DND-41 (cell line): ENCODE measurements around the gene TRAPPC10.

Experiments
- ATAC-seq: fragments of 200-7000 bp; cut with Tn5 transposase; 3 replicates; pipeline ENCODE4 v1.9.1; 2021; ENCODE audit warnings: low read depth; ENCODE audit not compliant: insufficient read depth
- DNase-seq: peaks from one replicate; pipeline ENCODE4 v3.0.0-alpha.2; 2020
- H2AFZ ChIP-seq: 2 replicates; pipeline ENCODE4 v1.6.0; 2012; ENCODE audit warnings: low read depth, low read length
- H3K27ac ChIP-seq: 2 replicates; pipeline ENCODE4 v1.5.1; 2012; ENCODE audit warnings: low read length, inconsistent platforms
- H3K27me3 ChIP-seq: fragments of 200-600 bp; sonication (generic); 2 replicates; pipeline ENCODE4 v1.6.0; 2012; ENCODE audit warnings: low read length, mild to moderate bottlenecking, inconsistent platforms; ENCODE audit not compliant: insufficient read depth, poor library complexity
- H3K36me3 ChIP-seq: 2 replicates; pipeline ENCODE4 v1.5.1; 2012; ENCODE audit warnings: low read length, inconsistent platforms; ENCODE audit not compliant: insufficient read depth
- H3K4me1 ChIP-seq: 2 replicates; pipeline ENCODE4 v1.5.1; 2012; ENCODE audit warnings: mild to moderate bottlenecking, low read length; ENCODE audit not compliant: insufficient read depth
- H3K4me2 ChIP-seq: 2 replicates; pipeline ENCODE4 v1.6.0; 2012; ENCODE audit warnings: mild to moderate bottlenecking, moderate library complexity, low read length, inconsistent platforms; ENCODE audit not compliant: insufficient read depth
- H3K4me3 ChIP-seq, 2 experiments: fragments of 200-600 bp in 1 of 2; shearing (Covaris generic) in 1 of 2; 2 replicates each; pipeline ENCODE4 v1.5.1; 2012 to 2016; ENCODE audit warnings: inconsistent platforms in 2 of 2, low read length in 2 of 2, mild to moderate bottlenecking in 2 of 2, low read depth in 1 of 2, moderate library complexity in 1 of 2
- H3K79me2 ChIP-seq: 2 replicates; pipeline ENCODE4 v1.6.0; 2012; ENCODE audit warnings: low read length, inconsistent platforms; ENCODE audit not compliant: insufficient read depth
- H3K9ac ChIP-seq: 2 replicates; pipeline ENCODE4 v1.6.0; 2012; ENCODE audit warnings: low read depth, mild to moderate bottlenecking, inconsistent platforms, low read length, moderate library complexity
- H3K9me3 ChIP-seq: 2 replicates; pipeline ENCODE4 v1.5.1; 2012; ENCODE audit warnings: low read length, moderate library complexity, mild to moderate bottlenecking, inconsistent platforms; ENCODE audit not compliant: insufficient read depth, severe bottlenecking
- H4K20me1 ChIP-seq: 2 replicates; pipeline ENCODE4 v1.6.0; 2012; ENCODE audit warnings: low read length; ENCODE audit not compliant: insufficient read depth
- EZH2 ChIP-seq: IDR thresholded peaks from 3 replicates; pipeline ENCODE4 v1.6.1; 2012; ENCODE audit warnings: borderline replicate concordance, low read depth, mild to moderate bottlenecking, moderate library complexity, low read length, inconsistent platforms; ENCODE audit not compliant: severe bottlenecking
- TF ChIP-seq, protein P1 (sequence below): IDR thresholded peaks from 2 replicates; pipeline ENCODE4 v1.5.1; 2012; ENCODE audit warnings: borderline replicate concordance, low read length, moderate library complexity, mild to moderate bottlenecking; ENCODE audit not compliant: poor library complexity, severe bottlenecking; ENCODE audit errors: extremely low read depth

Gene TRAPPC10

DNA sequence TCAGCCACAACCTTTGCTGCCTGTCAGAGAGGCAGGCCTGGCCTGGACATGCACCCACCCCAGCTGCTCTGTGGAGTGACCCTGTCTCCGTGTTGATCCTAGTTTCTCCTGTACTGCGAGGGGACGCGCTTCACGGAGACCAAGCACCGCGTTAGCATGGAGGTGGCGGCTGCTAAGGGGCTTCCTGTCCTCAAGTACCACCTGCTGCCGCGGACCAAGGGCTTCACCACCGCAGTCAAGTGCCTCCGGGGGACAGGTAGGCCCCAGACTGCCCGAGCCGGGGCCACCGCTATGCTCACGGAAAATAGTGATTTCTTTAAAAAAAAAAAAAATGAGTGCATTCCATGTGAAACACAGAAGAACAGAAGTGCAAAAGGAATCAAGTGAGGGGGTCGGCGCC, 41.6 kb upstream of the TRAPPC10 start:
- no peaks in the 10 kb centered on the region for H3K4me1 ChIP-seq
- H3K79me2 ChIP-seq = no peaks in the 10 kb centered on the region
- no peak overlapping the region for H2AFZ ChIP-seq
- no peak overlapping the region for H3K27ac ChIP-seq
- no peaks in the 10 kb centered on the region for H3K27me3 ChIP-seq
- H3K9me3 ChIP-seq = no peaks in the 10 kb centered on the region
- ATAC-seq = no peak
- H3K4me2 ChIP-seq = no peak overlapping the region
- no peak for DNase-seq
- no peak overlapping the region for H3K9ac ChIP-seq
- no peak overlapping the region for H3K4me3 ChIP-seq
- peaks cover 75% of the 10 kb centered on the region for H3K36me3 ChIP-seq
- H4K20me1 ChIP-seq = peaks cover 26% of the 10 kb centered on the region
- TF ChIP-seq EZH2 = no peak
- TF ChIP-seq, protein P1, sequence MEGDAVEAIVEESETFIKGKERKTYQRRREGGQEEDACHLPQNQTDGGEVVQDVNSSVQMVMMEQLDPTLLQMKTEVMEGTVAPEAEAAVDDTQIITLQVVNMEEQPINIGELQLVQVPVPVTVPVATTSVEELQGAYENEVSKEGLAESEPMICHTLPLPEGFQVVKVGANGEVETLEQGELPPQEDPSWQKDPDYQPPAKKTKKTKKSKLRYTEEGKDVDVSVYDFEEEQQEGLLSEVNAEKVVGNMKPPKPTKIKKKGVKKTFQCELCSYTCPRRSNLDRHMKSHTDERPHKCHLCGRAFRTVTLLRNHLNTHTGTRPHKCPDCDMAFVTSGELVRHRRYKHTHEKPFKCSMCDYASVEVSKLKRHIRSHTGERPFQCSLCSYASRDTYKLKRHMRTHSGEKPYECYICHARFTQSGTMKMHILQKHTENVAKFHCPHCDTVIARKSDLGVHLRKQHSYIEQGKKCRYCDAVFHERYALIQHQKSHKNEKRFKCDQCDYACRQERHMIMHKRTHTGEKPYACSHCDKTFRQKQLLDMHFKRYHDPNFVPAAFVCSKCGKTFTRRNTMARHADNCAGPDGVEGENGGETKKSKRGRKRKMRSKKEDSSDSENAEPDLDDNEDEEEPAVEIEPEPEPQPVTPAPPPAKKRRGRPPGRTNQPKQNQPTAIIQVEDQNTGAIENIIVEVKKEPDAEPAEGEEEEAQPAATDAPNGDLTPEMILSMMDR = no peak

DNA sequence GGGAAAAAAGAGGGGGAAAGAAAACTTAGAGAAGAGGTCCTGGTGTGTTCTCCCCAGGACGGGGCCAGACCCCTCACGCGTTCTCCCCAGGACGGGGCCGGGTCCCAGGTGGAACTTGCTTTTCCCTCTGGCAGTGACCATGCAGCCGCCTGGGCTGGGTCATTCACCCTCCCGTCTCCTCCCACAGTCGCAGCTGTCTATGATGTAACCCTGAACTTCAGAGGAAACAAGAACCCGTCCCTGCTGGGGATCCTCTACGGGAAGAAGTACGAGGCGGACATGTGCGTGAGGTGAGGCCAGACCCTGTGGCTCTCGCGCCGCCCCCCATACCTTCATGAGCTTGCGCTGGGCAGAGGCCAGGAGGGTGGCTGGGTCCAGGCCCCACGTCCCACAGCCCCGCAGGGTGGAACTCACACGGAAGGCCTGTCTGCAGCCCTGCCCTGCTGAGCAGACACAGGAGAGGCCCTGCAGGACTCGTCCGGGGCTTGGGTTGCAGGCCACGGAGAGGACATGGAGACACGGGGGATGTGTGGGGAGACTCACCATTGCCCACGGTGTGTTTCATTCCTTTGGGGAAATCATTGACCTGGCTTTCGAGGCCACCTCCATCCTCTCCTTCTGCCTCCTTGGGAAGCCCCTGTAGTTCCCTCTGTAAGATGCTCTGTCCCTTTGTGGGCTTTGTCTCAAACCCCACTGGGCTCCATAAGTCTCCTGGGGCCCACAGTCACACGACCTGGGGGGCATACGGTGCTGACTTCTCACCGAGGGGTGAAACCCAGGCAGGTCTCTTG, 40.7 kb upstream of the TRAPPC10 start:
- no peak overlapping the region for H3K4me3 ChIP-seq
- H3K4me1 ChIP-seq = no peaks in the 10 kb centered on the region
- ATAC-seq (no peak), DNase-seq (no peak)
- TF ChIP-seq EZH2 = no peak
- TF ChIP-seq, protein P1 = no peak
- H3K9me3 ChIP-seq = no peaks in the 10 kb centered on the region
- H3K4me2 ChIP-seq = no peak overlapping the region
- H3K27ac ChIP-seq = no peak overlapping the region
- H3K36me3 ChIP-seq = peaks cover 74% of the 10 kb centered on the region
- H3K9ac ChIP-seq = no peak overlapping the region
- H3K27me3 ChIP-seq = no peaks in the 10 kb centered on the region
- peaks cover 21% of the 10 kb centered on the region for H4K20me1 ChIP-seq
- no peak overlapping the region for H2AFZ ChIP-seq
- no peaks in the 10 kb centered on the region for H3K79me2 ChIP-seq

DNA sequence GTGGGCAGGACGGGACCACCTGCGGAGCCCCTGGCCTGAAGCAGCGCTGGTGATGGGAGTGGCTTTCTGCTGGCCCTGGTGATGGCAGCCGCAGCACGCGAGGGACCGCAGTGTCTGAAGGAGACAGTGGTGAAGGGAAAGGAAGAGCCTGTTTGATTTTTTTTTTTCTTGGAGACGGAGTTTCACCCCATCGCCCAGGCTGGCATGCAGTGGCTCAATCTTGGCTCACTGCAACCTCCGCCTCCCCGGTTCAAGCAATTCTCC, 40.2 kb upstream of the TRAPPC10 start:
- Histone ChIP-seq H3K27me3 (no peaks in the 10 kb centered on the region), H3K4me3 (no peak overlapping the region), H3K4me2 (no peak overlapping the region), H3K36me3 (peaks cover 70% of the 10 kb centered on the region), H3K9ac (no peak overlapping the region), H3K27ac (no peak overlapping the region), H3K79me2 (no peaks in the 10 kb centered on the region), H2AFZ (no peak overlapping the region), H3K9me3 (no peaks in the 10 kb centered on the region), H4K20me1 (peaks cover 18% of the 10 kb centered on the region), H3K4me1 (no peaks in the 10 kb centered on the region)
- ATAC-seq (no peak), DNase-seq (no peak)
- no peak for TF ChIP-seq EZH2
- TF ChIP-seq, protein P1 = no peak
